Hematopoietic multipotent progenitor cell (in vitro differentiated cells): ENCODE results near the gene IP6K3. TPM values are rescaled to one million over a fixed set of nuclear protein-coding genes. Genes with fewer than 3 reads are reported as not detected.
A peak's percentile ranks its signal among the peaks of the same experiment; 100 is the strongest.

Experiments used
- DNase-seq, 3 donors: peaks; one replicate each; pipeline ENCODE4 v3.0.0-alpha.2; 2011 to 2015; ENCODE audit warnings: low read depth in 2 of 3, low spot score in 2 of 3
- total RNA-seq: library from RNA; depleted of rRNA; stranded (reverse); fragments of >200 nt; gene quantifications from one replicate; pipeline ENCODE4 v1.2.3, GENCODE V29; 2012

Gene IP6K3
- total RNA-seq, 1 donor: not detected

GRCh38 chr6:33761922-33762629 is 15.4 kb upstream of the IP6K3 start:
- DNase-seq: peak in 2 of 3 donors; percentile 55 to 65

- no peak for DNase-seq
Observed at GRCh38 chr6:33761581-33761921, 14.8 kb upstream of the IP6K3 start.

GRCh38 chr6:33759887-33760629 is 13.4 kb upstream of the IP6K3 start:
- no peak for DNase-seq

- no peak for DNase-seq
Observed at GRCh38 chr6:33758815-33759216, 12.1 kb upstream of the IP6K3 start.

- DNase-seq: no peak
Observed at GRCh38 chr6:33757906-33758305, 11.2 kb upstream of the IP6K3 start.

GRCh38 chr6:33757113-33757512 is 10.4 kb upstream of the IP6K3 start:
- no peak for DNase-seq

- no peak for DNase-seq
Observed at GRCh38 chr6:33756211-33756954, 9.7 kb upstream of the IP6K3 start.

- no peak for DNase-seq
Observed at GRCh38 chr6:33755070-33755869, 8.6 kb upstream of the IP6K3 start.

GRCh38 chr6:33754222-33754621 is 7.5 kb upstream of the IP6K3 start:
- DNase-seq: no peak

- DNase-seq: no peak
Observed at GRCh38 chr6:33752646-33753015, 5.9 kb upstream of the IP6K3 start.

GRCh38 chr6:33751771-33752645 is 5.3 kb upstream of the IP6K3 start:
- no peak for DNase-seq

- no peak for DNase-seq
Observed at GRCh38 chr6:33750244-33750991, 3.7 kb upstream of the IP6K3 start.

- no peak for DNase-seq
Observed at GRCh38 chr6:33749401-33749800, 2.7 kb upstream of the IP6K3 start.

GRCh38 chr6:33748841-33749240 is 2.1 kb upstream of the IP6K3 start:
- DNase-seq: no peak

- DNase-seq: no peak
Observed at GRCh38 chr6:33747823-33748222, 1.1 kb upstream of the IP6K3 start.

- DNase-seq: peak in 1 of 3 donors; percentile 21
Observed at GRCh38 chr6:33746036-33746600, 587 bp downstream of the IP6K3 start.

- no peak for DNase-seq
Observed at GRCh38 chr6:33745548-33745947, 1.2 kb downstream of the IP6K3 start.

- DNase-seq: no peak
Observed at GRCh38 chr6:33744895-33745546, 1.7 kb downstream of the IP6K3 start.
